PFSK-1 (cell line): Measurements from ENCODE around the gene GGTLC1.

ENCODE experiments used
- FOXP2 ChIP-seq: optimal IDR thresholded peaks from 2 replicates; pipeline ENCODE3; 2011; ENCODE audit warnings: borderline replicate concordance, control low read depth, inconsistent platforms; ENCODE audit not compliant: insufficient read depth; ENCODE audit errors: extremely low read length, extremely low read depth
- TF ChIP-seq, protein P1 (sequence below), 2 experiments: IDR thresholded peaks; 2 replicates each; pipeline versions ENCODE4 v1.6.1 to v1.8.0; 2011 to 2012; ENCODE audit warnings: low read depth in 2 of 2, low read length in 2 of 2, control low read depth in 1 of 2, inconsistent platforms in 1 of 2, mild to moderate bottlenecking in 1 of 2, moderate library complexity in 1 of 2; ENCODE audit not compliant: insufficient read depth in 1 of 2

DNA sequence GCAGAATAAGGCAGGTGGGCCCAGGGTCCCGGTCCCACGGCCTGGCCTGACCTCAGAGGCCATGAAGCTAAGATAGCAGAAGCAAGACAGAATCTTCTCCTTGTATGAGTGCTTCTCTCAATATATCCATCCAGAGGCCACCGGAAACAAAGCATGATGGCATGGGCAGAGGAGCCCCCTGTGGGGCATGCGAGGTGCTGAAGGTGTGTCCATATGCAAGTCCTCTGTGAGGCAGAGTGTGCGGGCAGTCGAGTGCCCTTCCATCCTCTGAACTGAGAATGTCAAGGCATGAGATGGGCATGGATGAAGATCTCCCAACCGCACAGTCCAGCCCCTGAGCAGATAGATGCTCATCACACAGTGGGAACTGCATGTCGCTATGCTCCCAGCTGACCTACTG lies 9.8 kb upstream of the GGTLC1 start:
- TF ChIP-seq, protein P1, sequence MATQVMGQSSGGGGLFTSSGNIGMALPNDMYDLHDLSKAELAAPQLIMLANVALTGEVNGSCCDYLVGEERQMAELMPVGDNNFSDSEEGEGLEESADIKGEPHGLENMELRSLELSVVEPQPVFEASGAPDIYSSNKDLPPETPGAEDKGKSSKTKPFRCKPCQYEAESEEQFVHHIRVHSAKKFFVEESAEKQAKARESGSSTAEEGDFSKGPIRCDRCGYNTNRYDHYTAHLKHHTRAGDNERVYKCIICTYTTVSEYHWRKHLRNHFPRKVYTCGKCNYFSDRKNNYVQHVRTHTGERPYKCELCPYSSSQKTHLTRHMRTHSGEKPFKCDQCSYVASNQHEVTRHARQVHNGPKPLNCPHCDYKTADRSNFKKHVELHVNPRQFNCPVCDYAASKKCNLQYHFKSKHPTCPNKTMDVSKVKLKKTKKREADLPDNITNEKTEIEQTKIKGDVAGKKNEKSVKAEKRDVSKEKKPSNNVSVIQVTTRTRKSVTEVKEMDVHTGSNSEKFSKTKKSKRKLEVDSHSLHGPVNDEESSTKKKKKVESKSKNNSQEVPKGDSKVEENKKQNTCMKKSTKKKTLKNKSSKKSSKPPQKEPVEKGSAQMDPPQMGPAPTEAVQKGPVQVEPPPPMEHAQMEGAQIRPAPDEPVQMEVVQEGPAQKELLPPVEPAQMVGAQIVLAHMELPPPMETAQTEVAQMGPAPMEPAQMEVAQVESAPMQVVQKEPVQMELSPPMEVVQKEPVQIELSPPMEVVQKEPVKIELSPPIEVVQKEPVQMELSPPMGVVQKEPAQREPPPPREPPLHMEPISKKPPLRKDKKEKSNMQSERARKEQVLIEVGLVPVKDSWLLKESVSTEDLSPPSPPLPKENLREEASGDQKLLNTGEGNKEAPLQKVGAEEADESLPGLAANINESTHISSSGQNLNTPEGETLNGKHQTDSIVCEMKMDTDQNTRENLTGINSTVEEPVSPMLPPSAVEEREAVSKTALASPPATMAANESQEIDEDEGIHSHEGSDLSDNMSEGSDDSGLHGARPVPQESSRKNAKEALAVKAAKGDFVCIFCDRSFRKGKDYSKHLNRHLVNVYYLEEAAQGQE (IDR thresholded peaks at IDR 0.05; ENCODE audit: insufficient read depth in 1 of 2, low read depth in 2 of 2, low read length in 2 of 2): no peak
- no peak for TF ChIP-seq FOXP2
